Measurements from ENCODE around the gene CHRNA4. TPM values are rescaled to one million over a fixed set of nuclear protein-coding genes. Genes with fewer than 3 reads are reported as not detected.

The CHRNA4 gene
- total and polyA plus RNA-seq, 10 of the 15 experiments (the other 5 are each of a cell fraction or from before 2014, with no cell fraction given), result 0.04 to 0.41 (median 0.06) TPM; not detected in 5

- in situ Hi-C loops (cut with MboI) (no loop called here), intact Hi-C loops (cut with micrococcal nuclease; ENCODE audit: unreplicated experiment) (no loop called here)
- ChIA-PET RAD21 (ENCODE audit: unreplicated experiment) (no interaction called here), SMC1A (ENCODE audit: uncharacterized antibody, unreplicated experiment) (no interaction called here), POLR2A (no interaction called here), CTCF (interaction anchor here (0.6 kb wide), 1 partner anchor 25 kb away, joined by 3 read pairs; no protein-coding TSS in a partner anchor)
- Histone ChIP-seq H2AFZ (ENCODE audit: control insufficient read depth, low read depth, low read length) (no peak overlapping the region), H3K4me2 (ENCODE audit: control insufficient read depth, insufficient read depth) (no peak overlapping the region), H3K4me1 (ENCODE audit: control insufficient read depth, insufficient read depth, low read length) (no peaks in the 10 kb centered on the region), H3K27me3 (replicated peaks in 1 of 2; ENCODE audit: control insufficient read depth in 2 of 2, insufficient read depth in 2 of 2, low read length in 1 of 2) (peaks cover 0 to 3% of the 10 kb centered on the region in 2 experiments; a peak in 1 of 4 replicates), H3K36me3 (ENCODE audit: control insufficient read depth in 2 of 2, insufficient read depth in 2 of 2, low read length in 1 of 2) (no peaks in the 10 kb centered on the region), H3K9ac (ENCODE audit: control insufficient read depth, insufficient read depth, low read length) (no peak overlapping the region), H3K9me3 (replicated peaks; ENCODE audit: control insufficient read depth, insufficient read depth, low read length) (no peaks in the 10 kb centered on the region), H3K27ac (ENCODE audit: control insufficient read depth, insufficient read depth) (no peak overlapping the region), H3K79me2 (ENCODE audit: control insufficient read depth, insufficient read depth, low read length) (no peaks in the 10 kb centered on the region), H3K4me3 (no peak overlapping the region), H4K20me1 (ENCODE audit: control insufficient read depth, insufficient read depth) (no peaks in the 10 kb centered on the region)
- BruUV-seq (replicated peaks), result no TSS peak
- no peak for ATAC-seq
- DNase-seq (ENCODE audit: low read depth, low spot score), result no peak
- no peak for FAIRE-seq
- WGBS (ENCODE audit: insufficient coverage, insufficient replicate concordance, low lambda C conversion rate, missing lambda C conversion rate), result 56% methylated on average over 10 of the region's 12 CpGs
- no peak for TF ChIP-seq ZNF207 (IDR thresholded peaks at IDR 0.05; ENCODE audit: borderline replicate concordance)
- no peak for TF ChIP-seq NRF1 (conservative IDR thresholded peaks at IDR 0.05; ENCODE audit: low read depth, low read length)
- no peak for TF ChIP-seq FOXM1 (IDR thresholded peaks at IDR 0.05; ENCODE audit: low read depth, low read length)
- TF ChIP-seq RAD21 (IDR thresholded peaks at IDR 0.05; ENCODE audit: insufficient read depth, low read depth, low read length), result no peak
- no peak for TF ChIP-seq SIN3A (IDR thresholded peaks at IDR 0.05; ENCODE audit: low read depth, low read length)
- TF ChIP-seq RCOR1 (conservative IDR thresholded peaks at IDR 0.05; ENCODE audit: low read depth, low read length), result no peak
- TF ChIP-seq ZNF217 (IDR thresholded peaks at IDR 0.05), result no peak
- TF ChIP-seq NFXL1 (IDR thresholded peaks at IDR 0.05; ENCODE audit: borderline replicate concordance), result no peak
- no peak for TF ChIP-seq ZBTB40 (IDR thresholded peaks at IDR 0.05; ENCODE audit: borderline replicate concordance)
- no peak for TF ChIP-seq RAD51 (IDR thresholded peaks at IDR 0.05)
- no peak for TF ChIP-seq BCL3 (IDR thresholded peaks at IDR 0.05; ENCODE audit: borderline replicate concordance, insufficient read depth, low read depth, low read length, poor library complexity, severe bottlenecking)
- no peak for TF ChIP-seq HDAC6 (IDR thresholded peaks at IDR 0.05; ENCODE audit: unreplicated experiment)
- no peak for TF ChIP-seq PBX3 (IDR thresholded peaks at IDR 0.05; ENCODE audit: insufficient replicate concordance, low read depth, low read length)
- no peak for TF ChIP-seq SMAD5 (IDR thresholded peaks at IDR 0.05; ENCODE audit: low read depth)
- no peak for TF ChIP-seq CHD1 (IDR thresholded peaks at IDR 0.05; ENCODE audit: low read depth, low read length)
Observed at GRCh38 chr20:63396300-63396699, 35.2 kb upstream of the CHRNA4 start.
